Heart left ventricle (tissue), 13 donors: Measurements from ENCODE around the gene HVCN1.

Source experiments
- CTCF ChIP-seq, 12 donors: fragments of 200-600 bp; sonication (generic) in 4 of 12; IDR thresholded peaks; one replicate each; pipeline versions ENCODE4 v1.5.0 to v1.8.0; 2018 to 2022; ENCODE audit warnings: antibody characterized with exemption in 12 of 12, mild to moderate bottlenecking in 5 of 12
- POLR2A ChIP-seq, 2 donors: fragments of 450-650 bp; IDR thresholded peaks; one replicate each; pipeline ENCODE4 v1.6.1; 2017; ENCODE audit warnings: antibody characterized with exemption in 2 of 2, mild to moderate bottlenecking in 2 of 2, moderate library complexity in 2 of 2
- donor health status: ischemic (EF 13 %, LVEDD 7.1; RV severe dilation, severe dysfunction).
- donor health status: DM: no; HTN: yes; CAD: no.
- donor health status: DM: no; HTN: no; CAD: no.
- donor health status: ischemic (EF 25% LVEDD 6.9; RV normal size, moderate dysfunction).
- donor health status: ischemic (EF 25% LVEDD 5.7; RV mildly dilated, moderate dysfunction).
- donor health status: ischemic (EF 35%, LVEDD 5.7; RV mildly dilated, moderate dysfunction).
- donor health status: nonischemic (EF 11% LVEDD 7.7; RV severe dilation, severe dysfunction).
- donor health status: DM: yes; HTN: yes; CAD: no.
- donor health status: PGD.
- donor health status: ischemic (EF 29% LVEDD 5.4; RV normal size, mild dysfunction).
- donor health status: nonischemic (EF 23%, LVEDD 6.1; RV moderate dilation, normal function).

GRCh38 chr12:110705309-110705708, 16.4 kb upstream of the HVCN1 start:
- TF ChIP-seq CTCF (IDR thresholded peaks at IDR 0.05): no peak
- no peak for TF ChIP-seq POLR2A (IDR thresholded peaks at IDR 0.05)
